ENCODE measurements around the gene WDPCP. TPM values are rescaled to one million over a fixed set of nuclear protein-coding genes. Genes with fewer than 3 reads are reported as not detected.

Gene WDPCP
- total and polyA plus RNA-seq, 2 of the 8 experiments (the other 6 are each of a cell fraction or from before 2014, with no cell fraction given), result 9.3 to 25.8 TPM

DNA sequence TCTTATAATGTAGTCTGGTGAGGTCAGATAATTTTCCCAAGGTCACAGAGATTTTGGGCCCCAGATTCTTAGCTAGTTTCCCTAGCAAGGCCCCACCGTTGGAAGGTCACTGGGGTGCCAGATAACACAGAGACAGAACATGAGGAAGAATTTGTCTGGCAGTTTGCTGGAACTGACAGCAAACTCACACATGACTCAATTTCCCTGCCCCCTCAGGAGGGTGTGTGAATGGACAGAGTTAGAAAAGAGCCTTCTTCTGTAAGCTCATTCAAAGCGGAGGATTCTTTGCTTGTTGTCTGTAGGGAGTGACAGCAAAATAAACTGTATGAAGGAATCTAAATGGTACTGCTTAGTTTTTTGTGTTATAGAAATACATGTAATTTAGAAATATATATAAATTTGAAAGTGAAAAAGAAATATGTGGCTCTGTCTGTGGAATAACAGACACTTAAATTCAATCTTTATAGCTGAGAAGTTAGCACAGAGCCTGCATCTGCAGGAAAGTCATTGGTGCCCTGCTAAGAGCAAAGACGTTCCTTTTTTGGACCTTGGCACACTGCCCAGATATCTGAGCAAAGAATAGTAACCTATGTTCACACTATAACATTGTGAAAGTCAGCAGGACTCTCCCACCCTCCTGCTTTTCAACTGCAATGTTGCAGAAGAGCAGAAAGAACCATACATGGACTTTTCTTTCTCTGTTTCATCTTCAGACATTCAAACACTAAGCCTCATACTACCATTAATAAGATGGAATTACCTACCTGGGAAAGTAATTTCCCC lies 2.5 kb upstream of the WDPCP start:
- no peak overlapping the region for H4K8ac ChIP-seq (ENCODE audit: extremely low read depth, insufficient read depth, low read length)
- H3K4me3 ChIP-seq (ENCODE audit: extremely low read depth in 1 of 4, insufficient read depth in 2 of 4, low read depth in 3 of 4, low read length in 4 of 4), result peak overlapping the region in 2 of 4 experiments; percentile 7 to 87; a peak in 4 of 8 replicates
- no peak overlapping the region for H3K23ac ChIP-seq (ENCODE audit: insufficient read length)
- DNase-seq (ENCODE audit: low read depth in 1 of 2, low spot score in 2 of 2), result no peak
- H3K23me2 ChIP-seq (ENCODE audit: low read depth, low read length), result peaks cover 3% of the 10 kb centered on the region
- peak overlapping the region; percentile 72 to 75 for H3K4me2 ChIP-seq (ENCODE audit: insufficient read depth in 1 of 2, low read depth in 2 of 2, low read length in 2 of 2)
- H3K36me3 ChIP-seq (ENCODE audit: control insufficient read depth in 2 of 4, insufficient read depth in 4 of 4, low read length in 3 of 4), result peaks cover 2 to 43% (median 11%) of the 10 kb centered on the region in 4 experiments; a peak in 6 of 8 replicates
- H3K9me3 ChIP-seq (ENCODE audit: insufficient read depth in 2 of 2, low read depth in 1 of 2, low read length in 1 of 2), result no peaks in the 10 kb centered on the region
- H2BK20ac ChIP-seq (ENCODE audit: low read length), result no peak overlapping the region
- peaks cover 0 to 6% of the 10 kb centered on the region in 2 experiments for H4K20me1 ChIP-seq (replicated peaks in 1 of 2; ENCODE audit: control insufficient read depth in 1 of 2, insufficient read depth in 2 of 2, low read length in 2 of 2)
- no peak overlapping the region for H4K91ac ChIP-seq (replicated peaks; ENCODE audit: insufficient read length, low read length)
- H3K27me3 ChIP-seq (replicated peaks in 1 of 4; ENCODE audit: control insufficient read depth in 3 of 4, extremely low read depth in 1 of 4, insufficient read depth in 3 of 4, low read length in 3 of 4), result no peaks in the 10 kb centered on the region
- no peak overlapping the region for H2BK120ac ChIP-seq (replicated peaks; ENCODE audit: low read depth, low read length)
- H3K79me2 ChIP-seq (ENCODE audit: control insufficient read depth in 1 of 2, insufficient read depth in 2 of 2, low read length in 2 of 2), result peaks cover 5 to 92% of the 10 kb centered on the region in 2 experiments; a peak in 3 of 4 replicates
- H2BK12ac ChIP-seq (ENCODE audit: low read depth, low read length), result no peak overlapping the region
- H2BK15ac ChIP-seq (ENCODE audit: low read length), result no peak overlapping the region
- H3K79me1 ChIP-seq (ENCODE audit: low read depth, low read length), result peaks cover 4% of the 10 kb centered on the region; the same call in 1 of the 2 replicates
- H4K5ac ChIP-seq (ENCODE audit: insufficient read length, low read depth, low read length), result no peak overlapping the region
- no peak overlapping the region for H3K14ac ChIP-seq (ENCODE audit: insufficient read length)
- FAIRE-seq, result no peak
- peak overlapping the region in 1 of 4 experiments; percentile 10; a peak in 1 of 7 replicates for H3K9ac ChIP-seq (replicated peaks in 1 of 4; ENCODE audit: extremely low read depth in 1 of 4, low read depth in 3 of 4, low read length in 3 of 4)
- H3K56ac ChIP-seq (replicated peaks; ENCODE audit: insufficient read length, low read depth, low read length), result no peak overlapping the region
- ChIA-PET CTCF (ENCODE audit: partially characterized antibody) (interaction anchor here (0.6 to 1.7 kb wide), 4 partner anchors 12 to 109 kb away, joined by 3 to 4 read pairs (median 3); no protein-coding TSS in a partner anchor), POLR2A (ENCODE audit: partially characterized antibody) (interaction anchor here (1.4 to 5.1 kb wide), 5 partner anchors 10 to 255 kb away, joined by 3 to 45 read pairs (median 35); partner anchors contain the start of gene UGP2)
- no peak overlapping the region for H2BK5ac ChIP-seq (ENCODE audit: low read depth, low read length)
- H2AK5ac ChIP-seq (ENCODE audit: low read depth, low read length), result no peak overlapping the region
- no peak overlapping the region; the same call in 1 of the 2 replicates for H3K27ac ChIP-seq (ENCODE audit: low read depth, low read length)
- peaks cover 2 to 8% (median 6%) of the 10 kb centered on the region in 4 experiments; a peak in 5 of 7 replicates for H3K4me1 ChIP-seq (replicated peaks in 1 of 4; ENCODE audit: control insufficient read depth in 3 of 4, insufficient read depth in 4 of 4, low read length in 3 of 4)
- no peak overlapping the region for H3K18ac ChIP-seq (ENCODE audit: extremely low read depth, low read length)
- WGBS, 2 experiments (ENCODE audit: extremely low coverage in 1 of 2, insufficient coverage in 1 of 2, insufficient read length in 1 of 2, insufficient replicate concordance in 2 of 2, low coverage in 1 of 2, low lambda C conversion rate in 2 of 2, missing lambda C conversion rate in 1 of 2), result 82% methylated on average over 3 of the region's 3 CpGs; no CpG with 5 or more reads in 1 of the 2 experiments
- H2AFZ ChIP-seq (ENCODE audit: low read length), result no peak overlapping the region
- no peak overlapping the region for H3K4ac ChIP-seq (replicated peaks; ENCODE audit: insufficient read length, low read depth, low read length)
- TF ChIP-seq RXRA (IDR thresholded peaks at IDR 0.05; ENCODE audit: insufficient read depth, low read depth, low read length) (no peak), SIX5 (IDR thresholded peaks at IDR 0.05; ENCODE audit: low read depth, low read length) (no peak), GABPA (IDR thresholded peaks at IDR 0.05; ENCODE audit: borderline replicate concordance, insufficient read depth, low read length) (no peak), RBBP5 (IDR thresholded peaks at IDR 0.05; ENCODE audit: borderline replicate concordance, low read depth, low read length) (no peak), ATF2 (IDR thresholded peaks at IDR 0.05; ENCODE audit: low read length) (no peak), SIRT6 (IDR thresholded peaks at IDR 0.05; ENCODE audit: low read length) (no peak), EP300 (IDR thresholded peaks at IDR 0.05; ENCODE audit: borderline replicate concordance in 1 of 2, low read depth in 2 of 2, low read length in 2 of 2) (no peak), EGR1 (IDR thresholded peaks at IDR 0.05; ENCODE audit: borderline replicate concordance, low read depth, low read length) (no peak), CBX8 (IDR thresholded peaks at IDR 0.05; ENCODE audit: borderline replicate concordance, low read depth, low read length) (no peak)
